CD14-positive monocyte (primary cell): ENCODE measurements around the gene PSENEN. TPM values are rescaled to one million over a fixed set of nuclear protein-coding genes. Genes with fewer than 3 reads are reported as not detected.

ENCODE experiments used
- DNase-seq, 3 donors: peaks; one replicate each; pipeline ENCODE4 v3.0.0-alpha.2; 2011 to 2022
- H2AFZ ChIP-seq: 2 replicates; pipeline ENCODE4 v1.6.0; 2012; ENCODE audit warnings: mild to moderate bottlenecking, low read depth, low read length, inconsistent platforms; ENCODE audit not compliant: insufficient read depth, poor library complexity, severe bottlenecking
- H3K27ac ChIP-seq, 2 donors: 1 replicate in 1 of 2; 2 replicates in 1 of 2; pipeline ENCODE4 v1.5.1; 2012 to 2013; ENCODE audit warnings: low read length in 2 of 2, control low read depth in 1 of 2, inconsistent platforms in 1 of 2, low read depth in 1 of 2, mild to moderate bottlenecking in 1 of 2
- H3K27me3 ChIP-seq, 2 donors: one replicate each; pipeline versions ENCODE4 v1.6.0 to v1.6.1; 2011 to 2013; ENCODE audit warnings: low read length in 2 of 2; ENCODE audit not compliant: control insufficient read depth in 2 of 2, insufficient read depth in 2 of 2
- H3K36me3 ChIP-seq, 2 donors: replicated peaks in 1 of 2; 1 replicate in 1 of 2; 2 replicates in 1 of 2; pipeline versions ENCODE4 v1.5.1 to v1.6.1; 2012 to 2013; ENCODE audit warnings: low read length in 2 of 2, control low read depth in 1 of 2, inconsistent platforms in 1 of 2, mild to moderate bottlenecking in 1 of 2; ENCODE audit not compliant: insufficient read depth in 2 of 2, control insufficient read depth in 1 of 2
- H3K4me1 ChIP-seq, 2 donors: 1 replicate in 1 of 2; 2 replicates in 1 of 2; pipeline versions ENCODE4 v1.5.1 to v1.6.1; 2012 to 2013; ENCODE audit warnings: low read length in 2 of 2, control low read depth in 1 of 2, inconsistent platforms in 1 of 2, mild to moderate bottlenecking in 1 of 2, moderate library complexity in 1 of 2; ENCODE audit not compliant: insufficient read depth in 2 of 2, control insufficient read depth in 1 of 2
- H3K4me2 ChIP-seq: replicated peaks from 2 replicates; pipeline ENCODE3; 2012; ENCODE audit warnings: low read length, moderate library complexity, mild to moderate bottlenecking; ENCODE audit not compliant: poor library complexity, severe bottlenecking; ENCODE audit errors: extremely low read depth
- H3K4me3 ChIP-seq, 3 experiments: fragments of 200-600 bp in 1 of 3; sonication (generic) in 1 of 3; replicated peaks in 1 of 3; 1 replicate in 2 of 3; 2 replicates in 1 of 3; pipeline ENCODE4 v1.5.1; 2011 to 2013; ENCODE audit warnings: low read length in 3 of 3, mild to moderate bottlenecking in 3 of 3, control low read depth in 2 of 3, low read depth in 2 of 3, inconsistent platforms in 1 of 3, moderate library complexity in 1 of 3
- H3K79me2 ChIP-seq: 2 replicates; pipeline ENCODE4 v1.6.0; 2012; ENCODE audit warnings: mild to moderate bottlenecking, control low read depth, inconsistent platforms, low read length, moderate library complexity; ENCODE audit not compliant: insufficient read depth
- H3K9ac ChIP-seq: 2 replicates; pipeline ENCODE4 v1.6.0; 2017; ENCODE audit warnings: low read length, mild to moderate bottlenecking; ENCODE audit not compliant: insufficient read depth, poor library complexity, severe bottlenecking
- H3K9me3 ChIP-seq, 2 donors: replicated peaks in 1 of 2; 1 replicate in 1 of 2; 2 replicates in 1 of 2; pipeline versions ENCODE4 v1.5.1 to v1.6.1; 2012 to 2013; ENCODE audit warnings: low read length in 2 of 2, control low read depth in 1 of 2; ENCODE audit not compliant: control insufficient read depth in 1 of 2, insufficient read depth in 1 of 2
- H4K20me1 ChIP-seq: 2 replicates; pipeline ENCODE4 v1.6.0; 2012; ENCODE audit warnings: mild to moderate bottlenecking, low read length, control low read depth, moderate library complexity; ENCODE audit not compliant: insufficient read depth
- H3K27ac Mint-ChIP-seq, 7 donors: one replicate each; pipeline ENCODE4 v1.8.0; 2020; ENCODE audit warnings: mild to moderate bottlenecking in 7 of 7, mixed read lengths in 7 of 7, moderate library complexity in 6 of 7, inconsistent platforms in 2 of 7
- H3K27me3 Mint-ChIP-seq, 3 donors: one replicate each; pipeline ENCODE4 v1.8.0; 2021 to 2022; ENCODE audit warnings: low read depth in 3 of 3, mild to moderate bottlenecking in 3 of 3, mixed read lengths in 3 of 3, moderate library complexity in 3 of 3, inconsistent platforms in 1 of 3
- H3K36me3 Mint-ChIP-seq, 2 donors: one replicate each; pipeline ENCODE4 v1.8.0; 2020; ENCODE audit warnings: mixed read lengths in 2 of 2, inconsistent platforms in 1 of 2, mild to moderate bottlenecking in 1 of 2
- H3K4me1 Mint-ChIP-seq: one replicate; pipeline ENCODE4 v1.8.0; 2020; ENCODE audit warnings: mild to moderate bottlenecking, mixed read lengths
- H3K4me3 Mint-ChIP-seq, 2 donors: one replicate each; pipeline ENCODE4 v1.8.0; 2020; ENCODE audit warnings: mild to moderate bottlenecking in 2 of 2, mixed read lengths in 2 of 2, moderate library complexity in 1 of 2
- H3K9me3 Mint-ChIP-seq, 7 donors: one replicate each; pipeline ENCODE4 v1.8.0; 2020 to 2022; ENCODE audit warnings: mixed read lengths in 7 of 7, mild to moderate bottlenecking in 6 of 7, moderate library complexity in 6 of 7, inconsistent platforms in 2 of 7
- CTCF ChIP-seq: fragments of 200-600 bp; IDR thresholded peaks from one replicate; pipeline ENCODE4 v1.8.0; 2022; ENCODE audit warnings: antibody characterized with exemption, mild to moderate bottlenecking
- WGBS: methylation state at CpG from one replicate; pipeline ENCODE4 v1.1.5; 2013; ENCODE audit warnings: missing lambda C conversion rate; ENCODE audit not compliant: insufficient coverage; 5-methylcytosine and 5-hydroxymethylcytosine counted together
- intact Hi-C, 2 donors: fragments of 100-400 bp; cut with micrococcal nuclease; formaldehyde crosslinking; loops; one replicate each; pipeline versions ENCODE4 v1.15.0 to v1.15.1; 2023
- polyA plus RNA-seq, 3 donors: library from polyadenylated mRNA; depleted of rRNA in 1 of 3; unstranded in 2 of 3; stranded (reverse) in 1 of 3; fragments of 300-500 nt in 2 of 3; fragments of >200 nt in 1 of 3; fragmentation: Illumina TruSeq in 2 of 3; gene quantifications; 1 replicate in 2 of 3; 2 replicates in 1 of 3; pipeline ENCODE4 v1.2.3, GENCODE V29; 2012 to 2021

The PSENEN gene
- polyA plus RNA-seq, 3 donors: 29.7 to 149 (median 129) TPM

- H3K4me1 ChIP-seq: peaks cover 29 to 41% of the 10 kb centered on the region in 2 donors
- peak overlapping the region; percentile 38 to 100 (median 96) for H3K4me3 ChIP-seq
- peak in 1 of 3 donors; percentile 43 for DNase-seq
- H3K79me2 ChIP-seq: peaks cover 12% of the 10 kb centered on the region
- peaks cover 33 to 41% of the 10 kb centered on the region in 2 donors for H3K36me3 ChIP-seq
- peak overlapping the region; percentile 93 for H3K4me2 ChIP-seq
- peaks cover 9 to 21% of the 10 kb centered on the region in 2 donors for H3K27me3 ChIP-seq
- TF ChIP-seq CTCF: no peak
- WGBS: under 1% methylated on average over 12 of the region's 19 CpGs
- peak overlapping the region; percentile 81 for H2AFZ ChIP-seq
- H3K9me3 ChIP-seq: no peaks in the 10 kb centered on the region
- peak overlapping the region in 4 of 7 donors; percentile 55 to 75 (median 62) for H3K27ac Mint-ChIP-seq
- H3K27ac ChIP-seq: no peak overlapping the region
- H3K4me3 Mint-ChIP-seq: peak overlapping the region; percentile 93 to 94
- peaks cover 32% of the 10 kb centered on the region for H3K4me1 Mint-ChIP-seq
- peaks cover 18 to 30% (median 25%) of the 10 kb centered on the region in 3 donors for H3K27me3 Mint-ChIP-seq
- no peak overlapping the region for H3K9ac ChIP-seq
- intact Hi-C loops: loop anchor here in 1 of 2 donors (5.0 to 10.0 kb wide), 2 partner anchors 255 to 358 kb away; partner anchors contain the start of genes ALKBH6, OVOL3, POLR2I and TBCB
- peaks cover 39 to 46% of the 10 kb centered on the region in 2 donors for H3K36me3 Mint-ChIP-seq
- H4K20me1 ChIP-seq: peaks cover 12% of the 10 kb centered on the region
- peaks cover 0 to 8% (median 3%) of the 10 kb centered on the region in 7 donors for H3K9me3 Mint-ChIP-seq
Measured at GRCh38 chr19:35757231-35757748, 11.8 kb downstream of the PSENEN start.

GRCh38 chr19:35757749-35758608 lies 12.5 kb downstream of the PSENEN start, which contains the start of gene PROSER3:
Gene PROSER3, plus strand, starts transcription at chr19:35758176. Its CDS starts 40 bp downstream, at chr19:35758216.
- under 1% methylated on average over 43 of the region's 53 CpGs for WGBS
- H3K4me1 ChIP-seq: peaks cover 29 to 41% of the 10 kb centered on the region in 2 donors
- Mint-ChIP-seq H3K4me3 (peak within 1 kb of the TSS; percentile 93 to 94), H3K4me1 (peaks cover 32% of the 10 kb centered on the region), H3K27me3 (peaks cover 18 to 30% (median 25%) of the 10 kb centered on the region in 3 donors), H3K9me3 (peaks cover 0 to 8% (median 3%) of the 10 kb centered on the region in 7 donors), H3K27ac (peak within 1 kb of the TSS; percentile 76 to 96 (median 93)), H3K36me3 (peaks cover 33 to 46% of the 10 kb centered on the region in 2 donors)
- peak within 1 kb of the TSS; percentile 74 to 95 for H3K27ac ChIP-seq
- peak within 1 kb of the TSS; percentile 98 for H2AFZ ChIP-seq
- H3K27me3 ChIP-seq: peaks cover 9 to 21% of the 10 kb centered on the region in 2 donors
- H3K36me3 ChIP-seq: peaks cover 27 to 36% of the 10 kb centered on the region in 2 donors
- peaks cover 12% of the 10 kb centered on the region for H3K79me2 ChIP-seq
- H3K9ac ChIP-seq: peak within 1 kb of the TSS; percentile 91
- peak within 1 kb of the TSS; percentile 93 for H3K4me2 ChIP-seq
- H4K20me1 ChIP-seq: peaks cover 12% of the 10 kb centered on the region
- H3K4me3 ChIP-seq: peak within 1 kb of the TSS; percentile 91 to 100 (median 96)
- intact Hi-C loops: loop anchor here (1.0 to 10.0 kb wide), 3 partner anchors 10 to 357 kb away; partner anchors contain the start of genes ALKBH6 (in 1 of the 2), LIN37 (in 1 of the 2), OVOL3 (in 1 of the 2) and POLR2I (in 1 of the 2)
- DNase-seq: peak; percentile 98 to 99 (median 99)
- H3K9me3 ChIP-seq: no peaks in the 10 kb centered on the region
- no peak for TF ChIP-seq CTCF
